ENCODE results near the gene RSPRY1.

RSPRY1 gene

GRCh38 chr16:57245472-57246113 lies 59.5 kb downstream of the RSPRY1 start:
- DNase-seq (ENCODE audit: extremely low spot score, insufficient read length, low read depth) (no peak), FAIRE-seq (no peak)

- DNase-seq (ENCODE audit: extremely low spot score, insufficient read length, low read depth) (no peak), FAIRE-seq (no peak)
These were observed 65.2 kb downstream of the RSPRY1 start for GRCh38 chr16:57251352-57251751.

- DNase-seq (ENCODE audit: extremely low spot score, insufficient read length, low read depth) (no peak), FAIRE-seq (no peak)
These were observed 66.1 kb downstream of the RSPRY1 start for GRCh38 chr16:57252148-57252721.

- no peak for FAIRE-seq
- no peak for DNase-seq (ENCODE audit: extremely low spot score, insufficient read length, low read depth)
These were observed 67.3 kb downstream of the RSPRY1 start for GRCh38 chr16:57253466-57253865.

- FAIRE-seq, result no peak
- DNase-seq (ENCODE audit: extremely low spot score, insufficient read length, low read depth), result no peak
These were observed 69.7 kb downstream of the RSPRY1 start for GRCh38 chr16:57255686-57256415.

- DNase-seq (ENCODE audit: extremely low spot score, insufficient read length, low read depth) (no peak), FAIRE-seq (no peak)
These were observed 70.7 kb downstream of the RSPRY1 start for GRCh38 chr16:57256601-57257395.

GRCh38 chr16:57257455-57258070 lies 71.4 kb downstream of the RSPRY1 start:
- FAIRE-seq (no peak), DNase-seq (ENCODE audit: extremely low spot score, insufficient read length, low read depth) (no peak)

- no peak for FAIRE-seq
- no peak for DNase-seq (ENCODE audit: extremely low spot score, insufficient read length, low read depth)
These were observed 72.2 kb downstream of the RSPRY1 start for GRCh38 chr16:57258226-57258909.

- DNase-seq (ENCODE audit: extremely low spot score, insufficient read length, low read depth), result no peak
- FAIRE-seq, result no peak
These were observed 72.9 kb downstream of the RSPRY1 start for GRCh38 chr16:57258910-57259475.

- no peak for DNase-seq (ENCODE audit: extremely low spot score, insufficient read length, low read depth)
- peak; percentile 80 for FAIRE-seq
These were observed 74.3 kb downstream of the RSPRY1 start for GRCh38 chr16:57260294-57260929.

- no peak for FAIRE-seq
- no peak for DNase-seq (ENCODE audit: extremely low spot score, insufficient read length, low read depth)
These were observed 75.7 kb downstream of the RSPRY1 start for GRCh38 chr16:57261806-57262205.

GRCh38 chr16:57262841-57263540 lies 76.9 kb downstream of the RSPRY1 start:
- DNase-seq (ENCODE audit: extremely low spot score, insufficient read length, low read depth) (no peak), FAIRE-seq (no peak)

GRCh38 chr16:57263541-57264351 lies 77.6 kb downstream of the RSPRY1 start:
- FAIRE-seq (no peak), DNase-seq (ENCODE audit: extremely low spot score, insufficient read length, low read depth) (no peak)

- DNase-seq (ENCODE audit: extremely low spot score, insufficient read length, low read depth), result no peak
- FAIRE-seq, result no peak
These were observed 78.3 kb downstream of the RSPRY1 start for GRCh38 chr16:57264381-57264780.

- no peak for DNase-seq (ENCODE audit: extremely low spot score, insufficient read length, low read depth)
- FAIRE-seq, result no peak
These were observed 78.8 kb downstream of the RSPRY1 start for GRCh38 chr16:57264950-57265371.

- no peak for DNase-seq (ENCODE audit: extremely low spot score, insufficient read length, low read depth)
These were observed 79.9 kb downstream of the RSPRY1 start for GRCh38 chr16:57265850-57266530.

More at GRCh38 chr16:57265850-57266530, 79.9 kb downstream of the RSPRY1 start:
- FAIRE-seq, result no peak

Data from GM18507 (cell line).